Mesenchymal stem cell (in vitro differentiated cells and primary cell): ENCODE results near the gene TRPC6.

Experiments used
- DNase-seq: peaks from one replicate; pipeline ENCODE4 v3.0.0-alpha.2; 2013
- H2AFZ ChIP-seq: one replicate; pipeline ENCODE4 v1.6.1; 2013; ENCODE audit warnings: low read depth, mild to moderate bottlenecking, control low read depth, inconsistent platforms, low read length, moderate library complexity
- H2AK5ac ChIP-seq: 2 replicates; pipeline ENCODE4 v1.6.1; 2013; ENCODE audit warnings: low read length, moderate library complexity, mild to moderate bottlenecking, inconsistent platforms; ENCODE audit not compliant: severe bottlenecking
- H2BK120ac ChIP-seq: one replicate; pipeline ENCODE4 v1.6.1; 2013; ENCODE audit warnings: low read depth, mild to moderate bottlenecking, inconsistent platforms, low read length, moderate library complexity
- H2BK12ac ChIP-seq, 2 experiments: one replicate each; pipeline ENCODE4 v1.6.1; 2013; ENCODE audit warnings: inconsistent platforms in 2 of 2, low read length in 2 of 2, mild to moderate bottlenecking in 2 of 2, moderate library complexity in 2 of 2, control low read depth in 1 of 2
- H2BK15ac ChIP-seq: one replicate; pipeline ENCODE4 v1.6.1; 2013; ENCODE audit warnings: mild to moderate bottlenecking, low read depth, inconsistent platforms; ENCODE audit not compliant: poor library complexity, severe bottlenecking
- H2BK5ac ChIP-seq: 2 replicates; pipeline ENCODE4 v1.6.1; 2013; ENCODE audit warnings: low read depth, mild to moderate bottlenecking, low read length, control low read depth, inconsistent platforms; ENCODE audit not compliant: poor library complexity, severe bottlenecking
- H3K14ac ChIP-seq, 2 experiments: one replicate each; pipeline ENCODE4 v1.6.1; 2013; ENCODE audit warnings: inconsistent platforms in 2 of 2, low read length in 2 of 2, control low read depth in 1 of 2, mild to moderate bottlenecking in 1 of 2, moderate library complexity in 1 of 2
- H3K18ac ChIP-seq, 2 experiments: one replicate each; pipeline ENCODE4 v1.6.1; 2013; ENCODE audit warnings: inconsistent platforms in 2 of 2, low read length in 2 of 2, control low read depth in 1 of 2, low read depth in 1 of 2, mild to moderate bottlenecking in 1 of 2
- H3K23ac ChIP-seq, 2 experiments: one replicate each; pipeline ENCODE4 v1.6.1; 2013; ENCODE audit warnings: inconsistent platforms in 2 of 2, low read length in 2 of 2, mild to moderate bottlenecking in 2 of 2, moderate library complexity in 2 of 2, control low read depth in 1 of 2
- H3K27ac ChIP-seq: 2 replicates; pipeline ENCODE4 v1.5.1; 2013; ENCODE audit warnings: mild to moderate bottlenecking, moderate library complexity, low read length, control low read depth, inconsistent platforms; ENCODE audit not compliant: poor library complexity, severe bottlenecking
- H3K27me3 ChIP-seq, 2 experiments: 2 replicates each; pipeline versions ENCODE4 v1.6.1 to v1.7.0; 2013; ENCODE audit warnings: low read length in 2 of 2, mild to moderate bottlenecking in 2 of 2, moderate library complexity in 2 of 2, control low read depth in 1 of 2, inconsistent platforms in 1 of 2; ENCODE audit not compliant: control insufficient read depth in 1 of 2, insufficient read depth in 1 of 2
- H3K36me3 ChIP-seq, 2 experiments: 2 replicates each; pipeline versions ENCODE4 v1.6.1 to v1.7.0; 2013; ENCODE audit warnings: low read length in 2 of 2, control low read depth in 1 of 2, inconsistent platforms in 1 of 2, low read depth in 1 of 2, mild to moderate bottlenecking in 1 of 2; ENCODE audit not compliant: insufficient read depth in 2 of 2, control insufficient read depth in 1 of 2
- H3K4ac ChIP-seq, 2 experiments: one replicate each; pipeline ENCODE4 v1.6.1; 2013; ENCODE audit warnings: inconsistent platforms in 2 of 2, low read length in 2 of 2, mild to moderate bottlenecking in 2 of 2, moderate library complexity in 2 of 2, control low read depth in 1 of 2, low read depth in 1 of 2
- H3K4me1 ChIP-seq: 2 replicates; pipeline ENCODE4 v1.6.1; 2013; ENCODE audit warnings: low read depth, low read length, control low read depth; ENCODE audit not compliant: control insufficient read depth, insufficient read depth
- H3K4me2 ChIP-seq: 2 replicates; pipeline ENCODE4 v1.6.1; 2013; ENCODE audit warnings: low read length, mild to moderate bottlenecking, inconsistent platforms; ENCODE audit not compliant: poor library complexity, severe bottlenecking
- H3K4me3 ChIP-seq, 2 experiments: 2 replicates each; pipeline versions ENCODE4 v1.5.1 to v1.7.0; 2013; ENCODE audit warnings: low read length in 2 of 2, mild to moderate bottlenecking in 2 of 2, control low read depth in 1 of 2, low read depth in 1 of 2; ENCODE audit not compliant: insufficient read depth in 1 of 2
- H3K79me1 ChIP-seq: replicated peaks from 2 replicates; pipeline ENCODE4 v1.6.1; 2013; ENCODE audit warnings: mild to moderate bottlenecking, control low read depth, low read length, inconsistent platforms; ENCODE audit not compliant: poor library complexity, severe bottlenecking
- H3K9ac ChIP-seq: 2 replicates; pipeline ENCODE4 v1.7.0; 2013; ENCODE audit warnings: mild to moderate bottlenecking, low read length, moderate library complexity
- H3K9me3 ChIP-seq: 2 replicates; pipeline ENCODE4 v1.7.0; 2013; ENCODE audit warnings: mild to moderate bottlenecking, low read length; ENCODE audit not compliant: control insufficient read depth
- H4K8ac ChIP-seq: one replicate; pipeline ENCODE4 v1.6.1; 2013; ENCODE audit warnings: inconsistent platforms, mild to moderate bottlenecking, low read length, moderate library complexity
- H4K91ac ChIP-seq: one replicate; pipeline ENCODE4 v1.6.1; 2013; ENCODE audit warnings: mild to moderate bottlenecking, low read length, inconsistent platforms
- WGBS: methylation state at CpG from one replicate; pipeline ENCODE4 v1.1.7; 2013; ENCODE audit warnings: mixed read lengths; 5-methylcytosine and 5-hydroxymethylcytosine counted together

The TRPC6 gene

GRCh38 chr11:101456812-101457211 is 127.0 kb downstream of the TRPC6 start:
- H2AFZ ChIP-seq: no peak overlapping the region
- H3K4ac ChIP-seq: no peak overlapping the region
- no peak overlapping the region for H3K18ac ChIP-seq
- H3K79me1 ChIP-seq: no peaks in the 10 kb centered on the region
- no peak overlapping the region for H3K23ac ChIP-seq
- no peak overlapping the region for H3K4me3 ChIP-seq
- H3K36me3 ChIP-seq: no peaks in the 10 kb centered on the region
- no peak overlapping the region for H4K91ac ChIP-seq
- H3K9me3 ChIP-seq: peaks cover 7% of the 10 kb centered on the region
- no peak overlapping the region for H3K9ac ChIP-seq
- no peak overlapping the region for H3K14ac ChIP-seq
- H2BK120ac ChIP-seq: no peak overlapping the region
- no peak overlapping the region for H4K8ac ChIP-seq
- H3K27me3 ChIP-seq: no peaks in the 10 kb centered on the region
- H3K4me1 ChIP-seq: peaks cover 2% of the 10 kb centered on the region
- H2BK15ac ChIP-seq: no peak overlapping the region
- H3K27ac ChIP-seq: no peak overlapping the region
- WGBS: 0% methylated on average over 1 of the region's 1 CpG
- no peak overlapping the region for H3K4me2 ChIP-seq
- H2BK5ac ChIP-seq: no peak overlapping the region
- H2BK12ac ChIP-seq: no peak overlapping the region
- H2AK5ac ChIP-seq: no peak overlapping the region
- peak; percentile 45 for DNase-seq

- H3K4me1 ChIP-seq: peaks cover 2% of the 10 kb centered on the region
- H3K4me2 ChIP-seq: no peak overlapping the region
- no peak overlapping the region for H2BK5ac ChIP-seq
- no peaks in the 10 kb centered on the region for H3K27me3 ChIP-seq
- H3K4me3 ChIP-seq: no peak overlapping the region
- H4K91ac ChIP-seq: no peak overlapping the region
- no peak overlapping the region for H3K27ac ChIP-seq
- H2AFZ ChIP-seq: no peak overlapping the region
- H3K23ac ChIP-seq: no peak overlapping the region
- H2BK120ac ChIP-seq: no peak overlapping the region
- 17% methylated on average over 1 of the region's 2 CpGs for WGBS
- no peak for DNase-seq
- no peaks in the 10 kb centered on the region for H3K36me3 ChIP-seq
- H3K9me3 ChIP-seq: peaks cover 1% of the 10 kb centered on the region
- H2AK5ac ChIP-seq: no peak overlapping the region
- no peak overlapping the region for H3K9ac ChIP-seq
- H3K18ac ChIP-seq: no peak overlapping the region
- no peak overlapping the region for H4K8ac ChIP-seq
- H3K14ac ChIP-seq: no peak overlapping the region
- no peak overlapping the region for H2BK15ac ChIP-seq
- no peak overlapping the region for H3K4ac ChIP-seq
- no peaks in the 10 kb centered on the region for H3K79me1 ChIP-seq
- no peak overlapping the region for H2BK12ac ChIP-seq
Observed at GRCh38 chr11:101453682-101454081, 130.1 kb downstream of the TRPC6 start.

- no peak for DNase-seq
- no peak overlapping the region for H3K4me2 ChIP-seq
- no peak overlapping the region for H3K27ac ChIP-seq
- no peak overlapping the region for H2BK5ac ChIP-seq
- H3K4me3 ChIP-seq: no peak overlapping the region
- H2BK15ac ChIP-seq: no peak overlapping the region
- H3K14ac ChIP-seq: no peak overlapping the region
- 97% methylated on average over 4 of the region's 5 CpGs for WGBS
- H3K9me3 ChIP-seq: no peaks in the 10 kb centered on the region
- H3K4me1 ChIP-seq: peaks cover 4% of the 10 kb centered on the region
- no peak overlapping the region for H2BK120ac ChIP-seq
- H3K36me3 ChIP-seq: no peaks in the 10 kb centered on the region
- H2BK12ac ChIP-seq: no peak overlapping the region
- no peak overlapping the region for H2AFZ ChIP-seq
- H3K9ac ChIP-seq: no peak overlapping the region
- H4K91ac ChIP-seq: no peak overlapping the region
- H2AK5ac ChIP-seq: no peak overlapping the region
- H3K23ac ChIP-seq: no peak overlapping the region
- H3K18ac ChIP-seq: no peak overlapping the region
- H3K27me3 ChIP-seq: no peaks in the 10 kb centered on the region
- no peaks in the 10 kb centered on the region for H3K79me1 ChIP-seq
- H4K8ac ChIP-seq: no peak overlapping the region
- H3K4ac ChIP-seq: no peak overlapping the region
Observed at GRCh38 chr11:101448881-101449442, 134.8 kb downstream of the TRPC6 start.

- Histone ChIP-seq H3K18ac (no peak overlapping the region), H2AK5ac (no peak overlapping the region), H3K79me1 (no peaks in the 10 kb centered on the region), H4K91ac (no peak overlapping the region), H3K9ac (no peak overlapping the region), H3K4me3 (no peak overlapping the region), H3K27ac (no peak overlapping the region), H2BK120ac (no peak overlapping the region), H3K23ac (no peak overlapping the region), H2BK5ac (no peak overlapping the region), H2BK15ac (no peak overlapping the region), H3K4me2 (no peak overlapping the region), H4K8ac (no peak overlapping the region), H2BK12ac (no peak overlapping the region), H3K27me3 (no peaks in the 10 kb centered on the region), H3K4me1 (peaks cover 2% of the 10 kb centered on the region), H3K36me3 (no peaks in the 10 kb centered on the region), H3K14ac (no peak overlapping the region), H3K9me3 (no peaks in the 10 kb centered on the region), H2AFZ (no peak overlapping the region), H3K4ac (no peak overlapping the region)
- no peak for DNase-seq
Observed at GRCh38 chr11:101446726-101447125, 137.1 kb downstream of the TRPC6 start.
